ENCODE data around the gene KCNG2. TPM values are rescaled to one million over a fixed set of nuclear protein-coding genes. Genes with fewer than 3 reads are reported as not detected.

The KCNG2 gene
- total RNA-seq, 1 donor from 2014 or later = not detected

GRCh38 chr18:79935098-79935480 is 137.4 kb downstream of the KCNG2 start:
- Mint-ChIP-seq H3K4me1 (no peaks in the 10 kb centered on the region), H3K4me3 (no peak overlapping the region), H3K36me3 (ENCODE audit: low read depth) (peaks cover 92% of the 10 kb centered on the region), H3K9me3 (peaks cover 13% of the 10 kb centered on the region), H3K27ac (no peak overlapping the region), H3K27me3 (no peaks in the 10 kb centered on the region)
- DNase-seq = no peak
- intact Hi-C loops (cut with micrococcal nuclease) = no loop called here

DNA sequence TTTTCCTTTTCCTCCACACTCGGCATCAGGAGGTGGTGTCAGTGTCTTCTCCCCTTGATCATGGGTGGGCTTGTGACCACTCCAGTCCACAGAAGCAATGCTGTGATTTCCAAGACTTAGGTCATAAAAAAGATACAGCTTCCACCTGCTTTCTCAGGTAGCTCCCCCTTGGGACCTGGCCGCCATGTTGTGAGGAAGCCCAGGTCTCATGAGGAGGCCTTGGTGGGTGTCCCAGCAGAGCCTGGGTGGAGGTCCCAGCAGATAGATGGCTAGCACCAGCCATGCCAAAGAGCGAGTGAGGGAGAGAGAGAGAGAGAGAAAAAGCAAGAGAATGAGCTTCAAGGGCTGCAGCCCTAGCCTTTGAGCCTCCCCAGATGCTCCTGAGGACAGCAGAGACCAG is 137.8 kb downstream of the KCNG2 start:
- Mint-ChIP-seq H3K36me3 (ENCODE audit: low read depth) (peaks cover 88% of the 10 kb centered on the region), H3K9me3 (peaks cover 12% of the 10 kb centered on the region), H3K4me1 (no peaks in the 10 kb centered on the region), H3K27ac (no peak overlapping the region), H3K27me3 (no peaks in the 10 kb centered on the region), H3K4me3 (no peak overlapping the region)
- intact Hi-C loops (cut with micrococcal nuclease) = no loop called here
- no peak for DNase-seq

DNA sequence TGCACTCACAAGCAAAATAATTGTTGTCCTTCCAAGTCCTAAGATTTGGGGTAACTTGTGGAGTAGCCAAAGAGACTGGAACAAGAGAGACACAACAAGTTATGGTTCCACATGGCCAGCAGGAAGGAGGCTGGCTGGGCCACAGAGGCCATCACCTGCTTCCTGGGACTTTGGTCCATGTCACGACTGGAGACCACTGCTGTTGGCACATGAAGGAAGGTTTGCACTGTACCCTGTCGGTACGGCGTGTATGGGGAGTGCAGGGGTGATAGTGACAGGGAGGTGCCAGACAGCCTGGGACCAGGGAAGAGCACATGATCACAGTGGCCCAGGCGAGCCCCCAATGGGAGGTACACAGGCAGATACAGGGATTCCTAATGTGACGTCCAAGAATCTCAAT is 138.2 kb downstream of the KCNG2 start:
- intact Hi-C loops (cut with micrococcal nuclease) = no loop called here
- no peaks in the 10 kb centered on the region for H3K27me3 Mint-ChIP-seq
- DNase-seq = no peak
- H3K9me3 Mint-ChIP-seq = peaks cover 12% of the 10 kb centered on the region
- H3K4me1 Mint-ChIP-seq = no peaks in the 10 kb centered on the region
- H3K36me3 Mint-ChIP-seq (ENCODE audit: low read depth) = peaks cover 88% of the 10 kb centered on the region
- no peak overlapping the region for H3K4me3 Mint-ChIP-seq
- H3K27ac Mint-ChIP-seq = no peak overlapping the region

GRCh38 chr18:79936641-79937040 is 138.9 kb downstream of the KCNG2 start:
- no peak for DNase-seq
- Mint-ChIP-seq H3K36me3 (ENCODE audit: low read depth) (peaks cover 85% of the 10 kb centered on the region), H3K4me1 (no peaks in the 10 kb centered on the region), H3K27ac (no peak overlapping the region), H3K27me3 (no peaks in the 10 kb centered on the region), H3K9me3 (peaks cover 7% of the 10 kb centered on the region), H3K4me3 (no peak overlapping the region)
- intact Hi-C loops (cut with micrococcal nuclease) = no loop called here

GRCh38 chr18:79937103-79937860 is 139.5 kb downstream of the KCNG2 start:
- H3K4me3 Mint-ChIP-seq = no peak overlapping the region
- H3K27ac Mint-ChIP-seq = no peak overlapping the region
- no peak for DNase-seq
- peaks cover 7% of the 10 kb centered on the region for H3K9me3 Mint-ChIP-seq
- no peaks in the 10 kb centered on the region for H3K4me1 Mint-ChIP-seq
- intact Hi-C loops (cut with micrococcal nuclease) = no loop called here
- H3K27me3 Mint-ChIP-seq = no peaks in the 10 kb centered on the region
- peaks cover 87% of the 10 kb centered on the region for H3K36me3 Mint-ChIP-seq (ENCODE audit: low read depth)

- DNase-seq = no peak
- peaks cover 5% of the 10 kb centered on the region for H3K9me3 Mint-ChIP-seq
Observed at GRCh38 chr18:79938196-79938595, 140.5 kb downstream of the KCNG2 start.

DNA sequence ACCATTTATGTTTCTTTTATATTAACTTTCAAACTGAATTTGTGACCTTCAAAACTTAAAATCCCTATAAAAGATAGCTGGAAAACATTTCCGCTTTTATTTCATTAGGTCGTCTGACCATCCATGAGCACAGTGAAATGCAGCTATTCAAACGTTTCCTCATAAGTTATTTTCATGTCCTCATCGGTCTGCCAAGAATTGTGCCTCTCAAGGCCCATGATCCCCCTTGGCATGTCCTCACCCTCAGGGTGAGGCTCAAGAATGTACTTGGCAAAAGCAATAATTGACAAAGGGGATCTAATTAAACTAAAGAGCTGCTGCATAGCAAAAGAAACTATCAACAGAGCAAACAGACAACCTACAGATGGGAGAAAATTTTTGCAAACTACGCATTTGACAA is 141.4 kb downstream of the KCNG2 start:
- Mint-ChIP-seq H3K27me3 (no peaks in the 10 kb centered on the region), H3K4me3 (no peak overlapping the region), H3K27ac (no peak overlapping the region), H3K36me3 (ENCODE audit: low read depth) (peaks cover 75% of the 10 kb centered on the region), H3K9me3 (peaks cover 3% of the 10 kb centered on the region), H3K4me1 (peaks cover 1% of the 10 kb centered on the region)
- intact Hi-C loops (cut with micrococcal nuclease) = no loop called here
- no peak for DNase-seq

More at GRCh38 chr18:79938196-79938595, 140.5 kb downstream of the KCNG2 start:
- H3K27me3 Mint-ChIP-seq = no peaks in the 10 kb centered on the region
- no peak overlapping the region for H3K27ac Mint-ChIP-seq
- intact Hi-C loops (cut with micrococcal nuclease) = no loop called here
- H3K4me1 Mint-ChIP-seq = no peaks in the 10 kb centered on the region
- H3K36me3 Mint-ChIP-seq (ENCODE audit: low read depth) = peaks cover 84% of the 10 kb centered on the region
- H3K4me3 Mint-ChIP-seq = no peak overlapping the region

- H3K27me3 Mint-ChIP-seq = no peaks in the 10 kb centered on the region
- intact Hi-C loops (cut with micrococcal nuclease) = no loop called here
- H3K4me1 Mint-ChIP-seq = peaks cover 10% of the 10 kb centered on the region
Observed at GRCh38 chr18:79940126-79940813, 142.5 kb downstream of the KCNG2 start.

GRCh38 chr18:79940814-79941472 is 143.2 kb downstream of the KCNG2 start:
- DNase-seq = no peak
- Mint-ChIP-seq H3K4me3 (no peak overlapping the region), H3K27ac (no peak overlapping the region), H3K27me3 (no peaks in the 10 kb centered on the region), H3K4me1 (peaks cover 13% of the 10 kb centered on the region), H3K9me3 (peaks cover 3% of the 10 kb centered on the region), H3K36me3 (ENCODE audit: low read depth) (peaks cover 60% of the 10 kb centered on the region)
- intact Hi-C loops (cut with micrococcal nuclease) = no loop called here

More at GRCh38 chr18:79940126-79940813, 142.5 kb downstream of the KCNG2 start:
- H3K27ac Mint-ChIP-seq = no peak overlapping the region
- H3K36me3 Mint-ChIP-seq (ENCODE audit: low read depth) = peaks cover 65% of the 10 kb centered on the region
- DNase-seq = no peak
- H3K9me3 Mint-ChIP-seq = peaks cover 3% of the 10 kb centered on the region
- H3K4me3 Mint-ChIP-seq = no peak overlapping the region

GRCh38 chr18:79941473-79942119 is 143.9 kb downstream of the KCNG2 start:
- H3K27ac Mint-ChIP-seq = no peak overlapping the region
- no peak overlapping the region for H3K4me3 Mint-ChIP-seq
- H3K27me3 Mint-ChIP-seq = no peaks in the 10 kb centered on the region
- H3K36me3 Mint-ChIP-seq (ENCODE audit: low read depth) = peaks cover 55% of the 10 kb centered on the region
- intact Hi-C loops (cut with micrococcal nuclease) = no loop called here
- H3K4me1 Mint-ChIP-seq = peaks cover 19% of the 10 kb centered on the region
- H3K9me3 Mint-ChIP-seq = peaks cover 3% of the 10 kb centered on the region
- no peak for DNase-seq

- Mint-ChIP-seq H3K4me3 (no peak overlapping the region), H3K9me3 (peaks cover 3% of the 10 kb centered on the region), H3K27me3 (no peaks in the 10 kb centered on the region), H3K27ac (no peak overlapping the region), H3K4me1 (peaks cover 22% of the 10 kb centered on the region), H3K36me3 (ENCODE audit: low read depth) (peaks cover 49% of the 10 kb centered on the region)
- intact Hi-C loops (cut with micrococcal nuclease) = no loop called here
- no peak for DNase-seq
Observed at GRCh38 chr18:79942211-79942610, 144.5 kb downstream of the KCNG2 start.

- H3K4me3 Mint-ChIP-seq = no peak overlapping the region
- no peak overlapping the region for H3K27ac Mint-ChIP-seq
- peaks cover 41% of the 10 kb centered on the region for H3K36me3 Mint-ChIP-seq (ENCODE audit: low read depth)
- H3K4me1 Mint-ChIP-seq = peaks cover 23% of the 10 kb centered on the region
- no peaks in the 10 kb centered on the region for H3K27me3 Mint-ChIP-seq
- H3K9me3 Mint-ChIP-seq = no peaks in the 10 kb centered on the region
- DNase-seq = no peak
- intact Hi-C loops (cut with micrococcal nuclease) = no loop called here
Observed at GRCh38 chr18:79942786-79943607, 145.3 kb downstream of the KCNG2 start.

DNA sequence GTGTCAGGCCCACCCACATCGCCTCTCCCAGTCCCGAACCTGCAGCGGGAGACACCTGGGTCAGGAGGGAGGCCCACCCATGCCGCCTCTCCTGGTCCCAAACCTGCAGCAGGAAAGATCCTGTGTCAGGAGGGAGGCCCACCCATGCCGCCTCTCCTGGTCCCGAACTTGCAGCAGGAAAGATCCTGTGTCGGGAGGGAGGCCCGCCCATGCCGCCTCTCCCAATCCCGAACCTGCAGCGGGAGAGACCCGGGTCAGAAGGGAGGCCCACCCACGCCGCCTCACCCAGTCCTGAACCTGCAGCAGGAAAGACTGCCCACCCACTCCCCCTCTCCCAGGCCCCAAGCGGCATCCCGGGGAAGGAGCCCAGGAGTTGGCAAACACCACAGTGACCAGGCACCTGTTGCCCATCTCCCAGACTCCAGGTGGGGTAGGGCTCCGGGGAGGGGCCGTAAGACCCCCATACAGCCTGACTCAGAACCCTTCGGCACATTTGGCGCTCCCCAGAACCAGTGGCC is 145.9 kb downstream of the KCNG2 start:
- intact Hi-C loops (cut with micrococcal nuclease) = no loop called here
- no peak overlapping the region for H3K27ac Mint-ChIP-seq
- no peak for DNase-seq
- H3K4me1 Mint-ChIP-seq = peaks cover 23% of the 10 kb centered on the region
- H3K36me3 Mint-ChIP-seq (ENCODE audit: low read depth) = peaks cover 34% of the 10 kb centered on the region
- no peaks in the 10 kb centered on the region for H3K9me3 Mint-ChIP-seq
- H3K27me3 Mint-ChIP-seq = no peaks in the 10 kb centered on the region
- H3K4me3 Mint-ChIP-seq = no peak overlapping the region
